ENCODE measurements around the gene TGFBR2. TPM values are rescaled to one million over a fixed set of nuclear protein-coding genes. Genes with fewer than 3 reads are reported as not detected.

TGFBR2 gene
- polyA plus RNA-seq, 1 of the 3 experiments (the other 2 are of a cell fraction) = 48.3 TPM

DNA sequence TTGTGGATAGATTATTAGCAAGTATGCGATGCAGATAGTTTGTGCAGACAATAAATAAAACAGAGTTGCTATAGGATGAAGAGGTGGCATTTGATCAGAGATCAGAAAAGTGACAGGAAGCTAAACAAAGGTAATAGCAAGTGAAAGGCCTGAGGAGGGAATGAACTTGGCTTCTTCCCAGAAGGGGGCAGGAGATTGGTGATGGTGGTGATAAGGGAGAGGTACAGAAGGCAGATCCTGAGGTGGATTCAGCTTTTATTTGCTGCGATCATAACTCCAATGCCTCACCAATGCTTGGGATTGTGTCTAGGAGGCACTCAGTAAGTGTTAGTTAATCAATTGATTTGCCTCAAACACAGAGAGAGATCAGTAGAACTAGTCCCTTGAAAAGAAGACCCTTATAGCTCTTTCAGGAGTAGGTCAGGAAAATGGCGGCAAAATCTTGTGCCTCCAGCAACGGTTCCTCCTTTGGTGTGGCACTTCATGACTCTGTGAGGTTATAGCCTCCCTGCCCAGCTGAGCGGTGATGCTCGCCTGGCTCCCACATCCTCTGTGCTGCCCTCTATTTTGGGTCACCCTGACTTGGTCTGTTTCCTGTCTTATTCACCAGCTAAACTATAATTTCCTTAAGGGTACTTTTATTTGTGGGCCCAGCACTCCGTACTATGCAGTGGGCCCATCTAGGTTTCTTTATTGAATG is 37.5 kb downstream of the TGFBR2 start:
- H3K36me3 ChIP-seq (replicated peaks in 1 of 2; ENCODE audit: control insufficient read depth in 1 of 2, insufficient read depth in 2 of 2, low read length in 1 of 2) = peaks cover 15 to 45% of the 10 kb centered on the region in 2 experiments
- no peaks in the 10 kb centered on the region for H3K27me3 ChIP-seq (ENCODE audit: insufficient read depth)
- H3K4me1 ChIP-seq (ENCODE audit: control insufficient read depth in 1 of 2, insufficient read depth in 2 of 2, low read depth in 1 of 2, low read length in 1 of 2) = peaks cover 6 to 27% of the 10 kb centered on the region in 2 experiments; a peak in 3 of 4 replicates
- H3F3A ChIP-seq (replicated peaks; ENCODE audit: insufficient read depth) = peaks cover 19% of the 10 kb centered on the region
- H3K27ac ChIP-seq (ENCODE audit: low read depth in 2 of 2, low read length in 1 of 2) = peak overlapping the region in 1 of 2 experiments; percentile 64; a peak in 2 of 4 replicates
- WGBS (ENCODE audit: low lambda C conversion rate) = 98% methylated on average over 7 of the region's 7 CpGs
- no peaks in the 10 kb centered on the region for H3K9me3 ChIP-seq
- H2AFZ ChIP-seq (ENCODE audit: low read depth) = no peak overlapping the region
- DNase-seq = no peak
- H3K79me2 ChIP-seq (ENCODE audit: insufficient read depth) = peaks cover 87% of the 10 kb centered on the region
- H3K4me3 ChIP-seq (ENCODE audit: low read depth in 2 of 2, low read length in 1 of 2) = no peak overlapping the region
- peaks cover 10% of the 10 kb centered on the region; the same call in 1 of the 2 replicates for H4K20me1 ChIP-seq (ENCODE audit: insufficient read depth)
- POLR2A ChIA-PET = no interaction called here
- TF ChIP-seq RXRA (IDR thresholded peaks at IDR 0.05; ENCODE audit: borderline replicate concordance, low read depth) (no peak), NRF1 (IDR thresholded peaks at IDR 0.05; ENCODE audit: low read depth, low read length) (no peak), GABPA (IDR thresholded peaks at IDR 0.05; ENCODE audit: low read depth) (no peak), MXI1 (IDR thresholded peaks at IDR 0.05; ENCODE audit: low read depth, low read length) (no peak), GATA2 (CRISPR knock-in tag; IDR thresholded peaks at IDR 0.05) (no peak), JUND (IDR thresholded peaks at IDR 0.05) (no peak), MEF2A (IDR thresholded peaks at IDR 0.05; ENCODE audit: borderline replicate concordance, low read depth) (no peak), TCF12 (IDR thresholded peaks at IDR 0.05) (no peak), FOSL2 (IDR thresholded peaks at IDR 0.05; ENCODE audit: borderline replicate concordance, low read depth) (no peak), EP300 (IDR thresholded peaks at IDR 0.05; ENCODE audit: borderline replicate concordance in 1 of 2, low read depth in 1 of 2, low read length in 1 of 2) (no peak), RCOR1 (IDR thresholded peaks at IDR 0.05; ENCODE audit: low read length) (no peak), RFX5 (IDR thresholded peaks at IDR 0.05; ENCODE audit: low read length) (no peak), SIN3A (IDR thresholded peaks at IDR 0.05; ENCODE audit: borderline replicate concordance, low read depth, low read length) (no peak), EZH2phosphoT487 (IDR thresholded peaks at IDR 0.05; ENCODE audit: borderline replicate concordance, low read depth) (no peak), RAD21 (IDR thresholded peaks at IDR 0.05; ENCODE audit: low read length) (no peak), FOXJ3 (CRISPR knock-in tag; IDR thresholded peaks at IDR 0.05) (no peak)
- TF ChIP-seq, protein P1, sequence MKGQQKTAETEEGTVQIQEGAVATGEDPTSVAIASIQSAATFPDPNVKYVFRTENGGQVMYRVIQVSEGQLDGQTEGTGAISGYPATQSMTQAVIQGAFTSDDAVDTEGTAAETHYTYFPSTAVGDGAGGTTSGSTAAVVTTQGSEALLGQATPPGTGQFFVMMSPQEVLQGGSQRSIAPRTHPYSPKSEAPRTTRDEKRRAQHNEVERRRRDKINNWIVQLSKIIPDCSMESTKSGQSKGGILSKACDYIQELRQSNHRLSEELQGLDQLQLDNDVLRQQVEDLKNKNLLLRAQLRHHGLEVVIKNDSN (IDR thresholded peaks at IDR 0.05; ENCODE audit: borderline replicate concordance, low read depth) = no peak
- TF ChIP-seq, protein P2, sequence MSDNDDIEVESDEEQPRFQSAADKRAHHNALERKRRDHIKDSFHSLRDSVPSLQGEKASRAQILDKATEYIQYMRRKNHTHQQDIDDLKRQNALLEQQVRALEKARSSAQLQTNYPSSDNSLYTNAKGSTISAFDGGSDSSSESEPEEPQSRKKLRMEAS (IDR thresholded peaks at IDR 0.05; ENCODE audit: low read depth) = no peak
- TF ChIP-seq, protein P3, sequence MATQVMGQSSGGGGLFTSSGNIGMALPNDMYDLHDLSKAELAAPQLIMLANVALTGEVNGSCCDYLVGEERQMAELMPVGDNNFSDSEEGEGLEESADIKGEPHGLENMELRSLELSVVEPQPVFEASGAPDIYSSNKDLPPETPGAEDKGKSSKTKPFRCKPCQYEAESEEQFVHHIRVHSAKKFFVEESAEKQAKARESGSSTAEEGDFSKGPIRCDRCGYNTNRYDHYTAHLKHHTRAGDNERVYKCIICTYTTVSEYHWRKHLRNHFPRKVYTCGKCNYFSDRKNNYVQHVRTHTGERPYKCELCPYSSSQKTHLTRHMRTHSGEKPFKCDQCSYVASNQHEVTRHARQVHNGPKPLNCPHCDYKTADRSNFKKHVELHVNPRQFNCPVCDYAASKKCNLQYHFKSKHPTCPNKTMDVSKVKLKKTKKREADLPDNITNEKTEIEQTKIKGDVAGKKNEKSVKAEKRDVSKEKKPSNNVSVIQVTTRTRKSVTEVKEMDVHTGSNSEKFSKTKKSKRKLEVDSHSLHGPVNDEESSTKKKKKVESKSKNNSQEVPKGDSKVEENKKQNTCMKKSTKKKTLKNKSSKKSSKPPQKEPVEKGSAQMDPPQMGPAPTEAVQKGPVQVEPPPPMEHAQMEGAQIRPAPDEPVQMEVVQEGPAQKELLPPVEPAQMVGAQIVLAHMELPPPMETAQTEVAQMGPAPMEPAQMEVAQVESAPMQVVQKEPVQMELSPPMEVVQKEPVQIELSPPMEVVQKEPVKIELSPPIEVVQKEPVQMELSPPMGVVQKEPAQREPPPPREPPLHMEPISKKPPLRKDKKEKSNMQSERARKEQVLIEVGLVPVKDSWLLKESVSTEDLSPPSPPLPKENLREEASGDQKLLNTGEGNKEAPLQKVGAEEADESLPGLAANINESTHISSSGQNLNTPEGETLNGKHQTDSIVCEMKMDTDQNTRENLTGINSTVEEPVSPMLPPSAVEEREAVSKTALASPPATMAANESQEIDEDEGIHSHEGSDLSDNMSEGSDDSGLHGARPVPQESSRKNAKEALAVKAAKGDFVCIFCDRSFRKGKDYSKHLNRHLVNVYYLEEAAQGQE (IDR thresholded peaks at IDR 0.05; ENCODE audit: low read depth, low read length) = no peak
- TF ChIP-seq, protein P4, sequence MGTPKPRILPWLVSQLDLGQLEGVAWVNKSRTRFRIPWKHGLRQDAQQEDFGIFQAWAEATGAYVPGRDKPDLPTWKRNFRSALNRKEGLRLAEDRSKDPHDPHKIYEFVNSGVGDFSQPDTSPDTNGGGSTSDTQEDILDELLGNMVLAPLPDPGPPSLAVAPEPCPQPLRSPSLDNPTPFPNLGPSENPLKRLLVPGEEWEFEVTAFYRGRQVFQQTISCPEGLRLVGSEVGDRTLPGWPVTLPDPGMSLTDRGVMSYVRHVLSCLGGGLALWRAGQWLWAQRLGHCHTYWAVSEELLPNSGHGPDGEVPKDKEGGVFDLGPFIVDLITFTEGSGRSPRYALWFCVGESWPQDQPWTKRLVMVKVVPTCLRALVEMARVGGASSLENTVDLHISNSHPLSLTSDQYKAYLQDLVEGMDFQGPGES (IDR thresholded peaks at IDR 0.05; ENCODE audit: low read depth, low read length) = no peak
- no peaks in the 10 kb centered on the region for H3K9me2 ChIP-seq
- CTCF ChIA-PET = no interaction called here
- no peak overlapping the region for H3K4me2 ChIP-seq
- H3K9ac ChIP-seq = no peak overlapping the region
